HG03354 (cell line): Measurements from ENCODE around the gene SNX30.
A peak's percentile ranks its signal among the peaks of the same experiment; 100 is the strongest.

Source experiments
- ATAC-seq: cut with Tn5 transposase; IDR thresholded peaks from one replicate; pipeline ENCODE4 v1.9.1; 2021; ENCODE audit warnings: mild to moderate bottlenecking; ENCODE audit not compliant: unreplicated experiment, poor library complexity, severe bottlenecking

Gene SNX30

DNA sequence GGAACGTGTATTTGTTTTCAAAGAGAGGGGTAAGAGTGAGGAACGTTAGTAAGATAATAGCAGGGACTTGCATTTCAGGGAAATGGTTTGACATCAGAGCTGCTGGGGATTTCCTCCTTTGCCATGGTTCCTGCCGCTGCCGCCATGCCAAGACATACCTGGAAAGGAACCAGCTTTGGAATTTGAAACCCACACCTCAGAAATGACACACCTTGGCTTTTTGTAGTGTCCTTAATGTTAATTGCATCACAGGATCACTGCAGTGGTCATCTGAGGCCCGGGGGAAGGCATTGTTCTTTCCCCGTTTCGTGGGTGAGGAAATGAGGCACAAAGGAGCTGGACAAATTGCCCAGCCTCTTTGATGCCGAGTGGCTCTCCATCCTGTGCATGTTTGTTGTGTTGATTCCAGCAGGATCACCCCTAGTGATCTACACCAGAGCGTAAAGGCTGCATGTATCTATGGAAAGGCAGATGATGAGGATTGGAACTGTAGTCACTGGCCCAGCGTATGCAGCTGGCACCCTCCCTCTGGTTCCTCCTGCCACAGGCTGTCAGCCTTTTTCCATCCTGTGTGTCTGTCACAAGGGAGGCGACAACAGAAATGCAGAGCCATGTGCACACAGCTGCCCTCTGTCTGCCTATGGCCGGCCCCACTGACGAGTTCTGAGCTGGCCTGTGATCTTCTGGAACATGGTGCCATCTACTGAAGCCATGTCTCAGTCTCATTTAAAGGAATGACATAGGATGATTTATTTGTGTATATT, 102.4 kb downstream of the SNX30 start:
- ATAC-seq = no peak

DNA sequence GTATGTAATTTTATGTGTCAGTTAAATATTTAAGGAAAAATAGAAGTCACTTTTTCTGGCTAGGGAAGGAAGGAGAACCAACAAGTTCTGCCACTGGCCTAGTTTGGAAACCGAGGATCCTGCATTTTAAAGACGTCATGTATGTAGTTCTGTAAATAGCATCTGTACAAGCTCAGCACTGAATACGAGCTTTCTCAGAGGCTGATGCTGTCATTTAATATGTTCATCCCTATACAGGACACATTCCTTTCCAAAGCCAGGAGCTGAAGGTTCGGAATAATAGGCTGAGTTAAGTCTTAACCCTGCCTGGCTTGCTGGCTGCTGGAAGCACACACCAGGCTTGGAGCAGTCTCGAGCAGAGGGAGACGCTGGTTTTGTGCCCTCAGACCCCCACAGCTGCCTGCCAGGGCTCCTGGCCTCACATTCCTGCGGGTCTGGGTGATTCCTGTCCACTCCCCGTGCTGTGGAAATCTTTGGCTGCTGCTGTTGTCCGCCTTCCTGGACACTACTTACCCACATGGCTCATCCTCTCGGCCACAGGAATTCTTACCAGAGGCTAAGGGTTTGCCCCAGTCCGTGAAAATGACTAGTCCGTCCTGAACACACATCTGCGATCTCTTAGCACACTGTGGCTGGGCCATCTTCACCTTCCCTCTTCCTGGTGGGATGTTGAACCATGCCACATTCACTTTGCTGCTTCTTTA, 103.5 kb downstream of the SNX30 start:
- ATAC-seq = no peak

DNA sequence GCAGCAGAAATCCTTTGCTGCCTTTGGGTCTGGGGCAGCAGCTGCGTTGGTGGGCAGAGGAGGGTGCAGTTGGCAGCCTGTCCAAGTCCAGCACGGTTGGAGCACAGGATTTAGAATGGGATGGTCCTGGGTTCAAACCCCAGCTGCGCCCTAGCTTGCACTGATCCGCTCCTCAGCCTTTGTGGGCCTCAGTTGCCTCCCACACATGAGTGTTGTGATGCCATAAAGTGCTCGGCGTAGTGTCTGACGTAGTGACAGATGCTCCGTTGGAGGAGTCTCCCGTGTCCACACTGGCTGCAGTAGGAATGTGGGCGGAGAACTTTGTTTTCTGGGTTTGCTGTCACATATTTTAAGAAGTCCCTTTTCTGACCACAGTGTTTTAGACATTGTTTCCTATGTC, 104.1 kb downstream of the SNX30 start:
- no peak for ATAC-seq

DNA sequence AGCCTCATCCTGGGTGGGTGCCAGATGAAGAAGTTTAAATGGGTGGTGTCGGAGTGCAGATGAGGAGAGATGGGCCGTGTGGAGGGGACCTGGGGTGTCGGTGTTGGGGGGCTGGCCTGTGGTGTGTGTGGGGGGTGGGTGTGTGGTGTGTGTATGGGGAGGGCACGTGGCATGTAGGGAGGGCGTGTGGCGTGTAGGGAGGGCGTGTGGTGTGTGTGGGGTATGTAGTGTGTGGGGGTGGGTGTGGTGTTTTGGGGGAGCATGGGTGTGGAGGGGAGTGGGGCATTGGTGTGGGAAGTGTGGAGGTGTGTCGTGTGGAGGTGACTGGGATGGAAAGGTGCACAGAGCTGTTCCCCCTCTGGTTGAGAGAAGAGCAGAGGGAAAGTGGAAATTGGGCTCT, 105.6 kb downstream of the SNX30 start:
- no peak for ATAC-seq

DNA sequence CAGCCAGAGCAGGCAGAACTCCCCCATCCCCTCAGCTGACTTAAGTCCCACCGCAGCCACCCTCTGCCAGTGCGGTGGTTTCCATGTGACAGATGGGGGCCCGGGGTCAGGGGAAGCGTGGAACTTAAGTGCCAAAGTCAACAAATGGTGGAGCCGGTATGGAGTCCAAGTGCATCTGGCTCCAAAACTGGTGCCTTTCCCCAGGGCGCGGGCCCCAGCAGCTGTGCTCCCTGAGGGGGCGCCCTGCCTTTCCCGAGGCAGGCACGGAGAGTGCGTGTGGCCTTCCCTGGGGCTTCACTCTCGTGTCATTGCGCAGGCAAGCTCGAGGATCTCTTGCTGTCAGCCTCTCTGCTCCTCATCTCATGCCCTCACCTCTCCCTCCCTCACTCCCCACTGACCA, 106.3 kb downstream of the SNX30 start:
- no peak for ATAC-seq

DNA sequence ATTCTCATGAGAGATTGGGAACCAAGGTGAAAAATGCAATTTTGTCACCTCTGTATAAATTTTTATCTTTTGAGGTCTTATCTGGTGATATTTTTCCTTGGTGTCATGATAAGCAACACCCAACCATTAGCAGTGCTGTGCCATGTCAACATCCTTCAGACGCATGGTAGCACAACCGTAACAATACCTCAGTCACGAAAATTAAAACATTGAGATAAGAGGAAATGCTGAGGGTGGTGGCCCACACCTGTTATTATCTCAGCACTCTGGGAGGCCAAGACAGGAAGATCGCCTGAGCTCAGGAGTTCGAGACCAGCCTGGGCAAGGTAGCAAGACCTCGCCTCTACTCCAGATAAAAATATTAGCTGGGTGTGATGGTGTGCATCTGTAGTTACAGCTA, 107.4 kb downstream of the SNX30 start:
- ATAC-seq = no peak

DNA sequence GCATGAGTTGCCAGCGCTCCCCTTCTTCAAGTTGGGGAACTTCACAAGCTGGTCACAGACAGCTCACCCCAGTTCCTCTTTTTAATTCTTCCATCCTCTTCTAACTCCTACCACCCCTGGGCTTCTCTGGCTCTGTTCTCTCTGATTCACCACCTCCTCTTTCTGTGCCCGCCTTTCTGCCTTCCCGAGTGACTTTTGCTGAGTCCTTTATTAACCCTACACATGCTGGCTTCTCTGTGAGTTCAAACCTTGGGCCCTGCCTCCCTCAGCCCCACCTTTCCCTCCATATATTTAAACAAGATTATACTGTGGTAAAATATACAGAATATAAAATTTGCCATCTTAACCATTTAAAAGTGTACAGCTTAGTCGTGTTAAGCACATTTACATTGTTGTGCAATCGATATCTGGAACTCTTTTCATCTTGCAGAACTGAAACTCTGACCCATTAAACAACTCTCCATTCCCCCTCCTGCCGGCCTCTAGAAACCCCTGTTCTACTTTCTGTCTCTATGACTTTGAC, 108.1 kb downstream of the SNX30 start:
- peak; percentile 72 for ATAC-seq

DNA sequence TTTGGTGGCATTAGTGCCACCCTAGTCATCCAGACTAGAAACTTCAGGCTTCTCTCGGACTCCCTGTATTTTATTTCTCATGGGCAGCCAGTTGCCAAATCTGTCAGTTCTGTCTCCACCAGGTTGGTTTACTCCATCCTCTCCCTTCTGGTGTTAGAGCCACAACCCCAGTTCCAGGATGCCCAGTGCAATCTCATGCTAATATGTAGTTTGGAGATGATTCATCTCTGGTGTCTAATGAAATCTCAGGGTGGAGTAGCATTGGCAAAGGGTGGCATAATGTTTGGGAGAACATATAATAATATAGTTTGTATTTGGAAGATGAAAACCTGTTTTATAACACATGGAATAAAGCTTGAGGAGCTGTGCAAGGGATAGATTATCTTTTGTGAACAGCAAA, 109.9 kb downstream of the SNX30 start:
- ATAC-seq = no peak

DNA sequence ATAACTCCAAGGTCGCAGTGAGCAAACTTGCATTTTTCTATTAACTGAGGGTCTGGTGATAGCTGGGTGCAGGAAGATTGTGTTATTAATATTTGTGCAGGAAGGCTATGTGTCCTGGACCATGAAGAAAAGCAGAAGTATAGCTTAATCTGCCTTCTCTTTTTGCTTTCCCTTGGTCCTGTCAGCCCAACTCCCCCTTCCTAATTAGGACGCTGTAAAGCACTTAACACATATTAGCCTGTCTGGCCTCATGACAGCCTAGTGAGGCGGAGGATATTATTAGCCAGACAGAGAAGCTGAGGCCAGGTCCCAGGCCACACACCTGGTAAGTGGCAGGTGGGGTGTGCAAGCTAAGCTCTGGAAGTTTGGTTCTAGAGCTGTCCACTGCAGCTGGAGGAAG, 110.6 kb downstream of the SNX30 start:
- no peak for ATAC-seq

DNA sequence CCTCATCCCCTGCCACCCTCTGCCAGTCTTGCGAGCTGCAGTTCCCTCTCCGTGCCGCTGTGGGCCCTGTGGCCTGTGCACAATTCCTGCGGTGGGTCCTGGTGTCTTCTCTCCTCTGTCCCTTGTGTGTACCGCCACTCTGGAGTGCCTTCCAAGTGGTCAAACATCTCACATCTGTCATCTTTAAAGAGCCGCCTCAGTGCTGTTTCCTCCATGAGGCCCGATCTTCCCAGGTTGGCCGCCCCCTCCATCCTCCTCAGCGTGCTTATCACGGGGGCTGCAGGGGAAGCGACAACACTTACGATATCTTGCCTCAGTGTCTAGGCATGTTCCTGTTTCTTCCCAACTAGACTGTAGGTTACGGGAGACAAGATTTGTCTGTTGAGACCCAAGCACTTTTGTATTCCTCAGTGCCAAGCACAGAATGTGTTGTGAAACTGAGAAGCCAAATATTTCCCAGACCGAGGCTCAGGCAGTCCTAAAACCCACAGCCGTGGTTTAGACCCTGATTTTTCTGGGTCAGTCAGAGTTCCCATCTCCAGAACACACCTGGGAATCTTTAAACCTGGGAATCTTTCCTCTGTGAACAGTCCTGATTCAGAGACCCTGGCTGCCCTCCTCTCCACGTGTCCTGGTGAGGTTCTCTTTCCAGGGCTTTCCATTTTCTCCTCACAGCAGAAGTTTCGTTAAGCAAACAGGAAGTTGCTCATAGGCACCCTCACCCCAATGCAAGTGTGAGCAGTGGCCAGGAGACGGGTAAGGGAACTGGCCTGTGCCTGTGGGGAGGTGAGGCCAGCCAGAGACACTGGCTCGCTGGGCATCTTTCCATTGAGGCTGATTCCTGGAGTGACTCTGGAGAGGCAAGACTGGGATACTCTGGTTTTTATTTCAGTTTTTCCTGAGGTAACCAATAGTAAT, 111.3 kb downstream of the SNX30 start:
- ATAC-seq = no peak

DNA sequence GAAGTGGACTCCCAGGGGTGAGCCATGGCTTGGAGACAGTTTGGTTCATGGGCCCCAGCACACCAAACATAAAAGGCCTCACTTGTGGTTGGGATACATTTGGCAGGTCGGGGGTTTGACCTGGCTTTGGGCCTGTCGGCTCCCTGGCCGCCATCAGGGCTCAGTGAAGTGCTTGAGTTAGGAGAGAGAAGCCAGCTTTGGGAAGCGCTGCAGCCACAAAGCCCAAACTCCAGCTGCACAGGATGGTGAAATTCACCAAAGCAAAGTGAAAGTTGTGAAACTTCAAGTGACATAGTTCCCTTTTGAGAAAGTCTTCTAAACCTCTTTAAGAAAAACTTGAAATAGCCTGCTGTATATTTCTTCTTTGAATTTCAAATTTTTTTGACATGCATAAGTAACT, 112.7 kb downstream of the SNX30 start:
- ATAC-seq = no peak

DNA sequence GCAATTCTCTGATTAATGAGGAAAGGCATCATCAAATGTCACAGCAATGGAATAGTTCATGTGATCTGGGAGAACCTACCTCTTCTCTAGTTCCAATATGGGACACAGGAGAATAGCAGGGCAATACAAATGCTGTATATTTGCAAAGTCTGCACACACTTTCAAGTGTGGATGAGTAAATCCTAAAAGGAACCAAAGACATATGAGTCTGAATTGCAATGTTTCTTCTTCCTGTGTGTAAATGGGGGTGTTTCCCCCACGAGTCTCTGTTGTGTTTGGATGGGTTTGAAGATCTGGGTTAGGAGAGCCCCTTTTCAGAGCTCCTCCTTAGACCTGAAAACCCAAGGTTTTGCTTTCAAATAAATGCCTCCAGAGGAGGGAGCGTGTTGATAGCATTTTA, 113.2 kb downstream of the SNX30 start:
- ATAC-seq = no peak

DNA sequence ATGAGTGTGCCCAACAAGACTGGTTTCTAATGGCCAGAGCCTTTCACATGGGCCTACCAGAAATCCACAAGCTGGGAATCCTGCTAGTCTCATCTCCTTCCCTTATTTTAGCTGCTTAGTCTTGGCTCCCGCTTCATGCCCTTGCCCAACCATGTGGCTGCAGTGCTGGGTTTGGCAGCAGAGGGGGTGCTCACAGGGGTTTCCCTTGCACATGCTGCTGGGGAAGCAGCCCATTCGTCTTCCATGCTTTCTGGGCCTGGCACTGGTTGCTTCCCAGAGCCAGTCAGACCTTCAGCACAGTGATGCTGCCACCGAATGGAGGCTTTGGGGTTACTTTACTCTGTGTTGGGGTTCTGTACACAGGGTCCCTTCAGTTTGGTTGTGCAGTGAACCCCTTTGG, 113.8 kb downstream of the SNX30 start:
- no peak for ATAC-seq

DNA sequence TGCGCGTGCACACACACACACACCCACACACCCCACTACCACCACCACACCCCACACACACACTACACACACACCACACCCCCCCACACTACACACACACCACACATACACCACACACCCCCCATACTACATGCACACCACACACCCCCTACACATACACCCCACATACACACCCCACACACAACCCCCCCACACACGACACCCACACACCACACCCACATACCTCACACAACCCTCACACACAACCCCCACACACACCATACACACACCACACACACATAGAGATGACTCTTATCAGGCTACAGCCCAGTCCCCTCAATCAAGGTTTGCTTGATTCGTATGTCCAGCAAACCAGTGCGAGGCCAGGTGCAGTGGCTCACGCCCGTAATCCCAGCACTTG, 114.4 kb downstream of the SNX30 start:
- ATAC-seq = no peak

DNA sequence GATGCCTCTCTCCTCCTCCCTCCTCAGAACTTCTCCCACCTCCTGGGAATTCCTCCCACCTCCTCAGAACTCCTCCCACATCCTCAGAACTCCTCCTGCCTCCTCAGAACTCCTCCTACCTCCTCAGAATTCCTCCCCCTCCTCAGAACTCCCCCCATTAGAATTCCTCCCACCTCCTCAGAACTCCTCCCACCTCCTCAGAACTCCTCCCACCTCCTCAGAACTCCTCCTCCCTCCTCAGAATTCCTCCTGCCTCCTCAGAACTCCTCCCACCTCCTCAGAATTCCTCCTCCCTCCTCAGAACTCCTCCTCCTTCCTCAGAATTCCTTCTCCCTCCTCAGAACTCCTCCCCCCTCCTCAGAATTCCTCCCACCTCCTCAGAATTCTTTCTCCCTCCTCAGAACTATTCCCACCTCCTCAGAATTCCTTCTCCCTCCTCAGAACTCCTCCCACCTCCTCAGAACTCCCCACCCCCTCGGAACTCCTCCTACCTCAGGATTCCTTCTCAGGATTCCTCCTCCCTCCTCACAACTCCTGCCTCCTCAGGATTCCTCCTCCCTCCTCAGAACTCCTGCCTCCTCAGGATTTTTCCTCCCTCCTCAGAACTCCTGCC, 116.2 kb downstream of the SNX30 start:
- ATAC-seq = no peak

DNA sequence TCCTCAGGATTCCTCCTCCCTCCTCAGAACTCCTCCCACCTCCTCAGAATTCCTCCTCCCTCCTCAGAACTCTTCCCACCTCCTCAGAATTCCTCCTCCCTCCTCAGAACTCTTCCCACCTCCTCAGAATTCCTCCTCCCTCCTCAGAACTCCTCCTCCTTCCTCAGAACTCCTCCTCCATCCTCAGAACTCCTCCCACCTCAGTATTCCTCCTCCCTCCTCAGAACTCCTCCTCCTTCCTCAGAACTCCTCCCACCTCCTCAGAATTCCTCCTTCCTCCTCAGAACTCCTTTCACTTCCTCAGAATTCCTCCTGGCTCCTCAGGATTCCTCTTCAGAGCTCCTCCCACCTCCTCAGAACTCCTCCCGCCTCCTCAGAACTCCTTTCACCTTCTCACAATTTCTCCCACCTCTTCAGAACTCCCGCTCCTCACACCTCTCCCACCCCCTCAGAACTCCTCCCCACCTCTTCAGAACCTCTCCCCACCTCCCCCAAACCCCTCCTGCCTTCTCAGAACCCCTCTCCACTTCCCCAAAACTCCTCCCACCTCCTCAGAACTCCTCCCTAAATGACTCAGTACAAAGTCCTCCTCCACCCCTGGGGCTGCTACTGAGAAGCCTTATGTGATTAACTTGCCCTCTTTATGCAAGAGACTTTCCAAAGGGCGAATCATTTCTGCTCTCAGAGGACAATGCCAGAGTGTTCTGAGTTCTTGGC, 116.9 kb downstream of the SNX30 start:
- no peak for ATAC-seq

DNA sequence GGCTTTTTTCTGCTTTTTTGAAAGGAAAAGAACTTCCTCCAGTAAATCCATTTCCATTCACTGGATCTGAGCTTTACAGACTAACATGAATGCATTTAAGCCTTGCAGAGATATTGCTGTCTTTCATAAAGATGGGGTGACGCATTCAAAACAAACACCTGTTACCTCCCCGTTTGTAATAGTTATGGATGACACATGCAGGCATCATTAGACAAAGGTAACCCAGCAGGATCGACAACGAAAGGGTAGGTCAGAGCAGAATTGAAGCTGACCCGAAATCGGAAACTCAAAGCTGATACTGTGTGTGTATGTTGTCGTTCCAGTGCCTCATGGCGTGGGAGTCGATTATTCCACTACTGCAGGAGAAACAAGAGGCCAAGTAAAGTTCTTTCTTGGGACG, 117.9 kb downstream of the SNX30 start:
- ATAC-seq = no peak

DNA sequence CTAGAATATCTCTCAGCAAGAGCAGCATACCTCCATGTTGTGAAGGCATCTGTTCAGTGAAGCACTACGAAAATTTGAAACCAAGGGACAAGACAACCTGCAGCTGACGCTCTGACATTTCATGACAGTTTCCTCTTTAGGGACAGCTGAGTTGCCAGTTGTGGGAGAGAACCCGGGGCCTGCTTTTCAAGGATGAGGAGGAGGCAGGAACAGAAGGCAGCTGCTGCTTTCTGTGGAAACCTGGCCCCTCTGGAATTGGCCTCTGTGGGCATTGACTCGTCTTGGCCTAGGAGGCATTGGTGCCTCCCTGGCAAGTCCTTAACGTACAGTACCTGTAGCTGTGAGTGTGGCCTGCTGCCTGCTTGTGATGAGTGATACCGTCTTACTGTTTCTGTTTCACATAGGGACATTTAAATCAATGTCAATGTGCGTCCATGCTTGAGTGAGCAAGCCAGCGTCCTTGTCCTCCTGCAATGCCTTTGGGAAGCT, 118.5 kb downstream of the SNX30 start:
- peak; percentile 56 for ATAC-seq

DNA sequence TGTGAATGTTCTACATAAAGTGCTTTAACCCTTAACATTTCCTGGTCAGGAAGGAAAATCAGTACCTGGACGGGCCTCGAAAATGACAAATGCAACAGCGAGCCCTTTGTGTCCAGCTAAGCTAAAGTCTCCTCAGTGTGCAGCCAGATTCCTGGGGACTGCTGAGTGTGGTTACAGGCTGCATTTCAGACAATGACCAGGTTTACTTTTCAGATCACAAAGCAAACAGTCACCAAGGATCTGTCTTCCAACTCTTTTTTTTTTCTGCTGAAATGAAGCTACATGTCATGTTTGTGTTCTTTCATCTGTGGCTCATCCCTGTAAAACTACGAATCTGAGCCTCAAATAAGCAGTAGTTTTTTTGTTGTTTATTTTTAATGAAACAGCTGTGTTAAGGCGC, 119.4 kb downstream of the SNX30 start:
- ATAC-seq = no peak
